Measurements from ENCODE around the gene ARRDC1. TPM values are rescaled to one million over a fixed set of nuclear protein-coding genes. Genes with fewer than 3 reads are reported as not detected.

The ARRDC1 gene
- total RNA-seq, 1 donor from 2014 or later: 12.9 TPM

- Histone ChIP-seq H3K79me2 (ENCODE audit: low read depth) (peaks cover 3% of the 10 kb centered on the region), H2AFZ (replicated peaks) (no peak overlapping the region), H3K27ac (no peak overlapping the region), H3K4me2 (no peak overlapping the region), H3K4me1 (peaks cover 14% of the 10 kb centered on the region), H3K4me3 (no peak overlapping the region), H3K36me3 (no peaks in the 10 kb centered on the region), H4K20me1 (ENCODE audit: low read depth) (peaks cover 27% of the 10 kb centered on the region), H3F3A (ENCODE audit: low read depth) (peaks cover 3% of the 10 kb centered on the region), H3K9ac (no peak overlapping the region), H3K9me3 (ENCODE audit: low read depth) (no peaks in the 10 kb centered on the region), H3K27me3 (peaks cover 9% of the 10 kb centered on the region)
- no peak overlapping the region for H3K27ac Mint-ChIP-seq
- DNase-seq (ENCODE audit: low spot score): no peak
- peaks cover 20% of the 10 kb centered on the region for H3K4me1 Mint-ChIP-seq
- peak overlapping the region; percentile 64 for H3K4me3 Mint-ChIP-seq
- H3K36me3 Mint-ChIP-seq: no peaks in the 10 kb centered on the region
- H3K27me3 Mint-ChIP-seq (ENCODE audit: insufficient read depth, low read depth): peaks cover 21% of the 10 kb centered on the region
- H3K9me3 Mint-ChIP-seq: no peaks in the 10 kb centered on the region
- TF ChIP-seq CTCF (IDR thresholded peaks at IDR 0.05) (no peak), EZH2phosphoT487 (IDR thresholded peaks at IDR 0.05) (no peak), EZH2 (IDR thresholded peaks at IDR 0.05) (no peak)
Measured at GRCh38 chr9:137610944-137611343, 5.5 kb downstream of the ARRDC1 start.

GRCh38 chr9:137611623-137612609 is 6.4 kb downstream of the ARRDC1 start:
- Histone ChIP-seq H3K9ac (no peak overlapping the region), H3K79me2 (ENCODE audit: low read depth) (peaks cover 9% of the 10 kb centered on the region), H3K27ac (no peak overlapping the region), H3K4me2 (no peak overlapping the region), H3K9me3 (ENCODE audit: low read depth) (no peaks in the 10 kb centered on the region), H4K20me1 (ENCODE audit: low read depth) (peaks cover 17% of the 10 kb centered on the region), H3F3A (ENCODE audit: low read depth) (peaks cover 5% of the 10 kb centered on the region), H3K4me1 (peaks cover 4% of the 10 kb centered on the region), H3K36me3 (no peaks in the 10 kb centered on the region), H3K4me3 (no peak overlapping the region), H3K27me3 (peaks cover under 1% of the 10 kb centered on the region), H2AFZ (replicated peaks) (no peak overlapping the region)
- peaks cover 18% of the 10 kb centered on the region for H3K4me1 Mint-ChIP-seq
- no peak for TF ChIP-seq CTCF (IDR thresholded peaks at IDR 0.05)
- no peak for TF ChIP-seq EZH2 (IDR thresholded peaks at IDR 0.05)
- TF ChIP-seq EZH2phosphoT487 (IDR thresholded peaks at IDR 0.05): no peak
- H3K27me3 Mint-ChIP-seq (ENCODE audit: insufficient read depth, low read depth): peaks cover 20% of the 10 kb centered on the region
- H3K27ac Mint-ChIP-seq: peak overlapping the region; percentile 50
- no peaks in the 10 kb centered on the region for H3K9me3 Mint-ChIP-seq
- H3K36me3 Mint-ChIP-seq: no peaks in the 10 kb centered on the region
- H3K4me3 Mint-ChIP-seq: peak overlapping the region; percentile 64
- DNase-seq (ENCODE audit: low spot score): no peak

GRCh38 chr9:137612741-137613142 is 7.3 kb downstream of the ARRDC1 start:
- H3K4me3 ChIP-seq: no peak overlapping the region
- H3K27ac ChIP-seq: no peak overlapping the region
- H3K9me3 Mint-ChIP-seq: no peaks in the 10 kb centered on the region
- H3K36me3 Mint-ChIP-seq: no peaks in the 10 kb centered on the region
- no peak for DNase-seq (ENCODE audit: low spot score)
- H3K4me1 Mint-ChIP-seq: peaks cover 17% of the 10 kb centered on the region
- peaks cover 3% of the 10 kb centered on the region for H3K4me1 ChIP-seq
- peaks cover 9% of the 10 kb centered on the region for H4K20me1 ChIP-seq (ENCODE audit: low read depth)
- peaks cover 14% of the 10 kb centered on the region for H3K79me2 ChIP-seq (ENCODE audit: low read depth)
- H3K9ac ChIP-seq: no peak overlapping the region
- no peaks in the 10 kb centered on the region for H3K27me3 ChIP-seq
- TF ChIP-seq EZH2phosphoT487 (IDR thresholded peaks at IDR 0.05): no peak
- no peak for TF ChIP-seq CTCF (IDR thresholded peaks at IDR 0.05)
- no peak overlapping the region for H3K4me3 Mint-ChIP-seq
- no peak overlapping the region for H2AFZ ChIP-seq (replicated peaks)
- no peak overlapping the region for H3K4me2 ChIP-seq
- H3K9me3 ChIP-seq (ENCODE audit: low read depth): no peaks in the 10 kb centered on the region
- H3K36me3 ChIP-seq: no peaks in the 10 kb centered on the region
- peaks cover 6% of the 10 kb centered on the region for H3F3A ChIP-seq (ENCODE audit: low read depth)
- H3K27me3 Mint-ChIP-seq (ENCODE audit: insufficient read depth, low read depth): peaks cover 18% of the 10 kb centered on the region
- no peak overlapping the region for H3K27ac Mint-ChIP-seq
